SK-N-SH treated with all-trans-retinoic acid at 6 μM for 48 hours (cell line): ENCODE results near the gene GABPB2.
"Not testable (repeated sequence)": the region's sequence is repeated elsewhere in the genome, so short reads cannot be mapped to it uniquely, and the experiment has no call there.

Experiments
- ATAC-seq: fragments of 200-7000 bp; cut with Tn5 transposase; 3 replicates; pipeline ENCODE4 v1.9.1; 2020; ENCODE audit warnings: mild to moderate bottlenecking, moderate library complexity
- ARNTL ChIP-seq: fragments of 450-650 bp; formaldehyde crosslinking; IDR thresholded peaks from 2 replicates; pipeline ENCODE4 v1.5.0; 2020; ENCODE audit warnings: low read depth, mild to moderate bottlenecking, moderate library complexity, borderline replicate concordance
- BACH2 ChIP-seq: fragments of 250-450 bp; sonication (Bioruptor Pico); IDR thresholded peaks from 2 replicates; pipeline ENCODE4 v1.9.0; 2021; ENCODE audit warnings: mild to moderate bottlenecking, borderline replicate concordance
- CSDC2 ChIP-seq: fragments of 250-450 bp; sonication (Bioruptor Pico); IDR thresholded peaks from 2 replicates; pipeline ENCODE4 v1.5.0; 2020; ENCODE audit warnings: mild to moderate bottlenecking, moderate library complexity
- ESRRG ChIP-seq: fragments of 250-450 bp; sonication (Bioruptor Pico); IDR thresholded peaks from 2 replicates; pipeline ENCODE4 v1.6.1; 2021; ENCODE audit warnings: mild to moderate bottlenecking
- GLIS3 ChIP-seq: fragments of 250-450 bp; sonication (Bioruptor Pico); IDR thresholded peaks from 2 replicates; pipeline ENCODE4 v1.5.0; 2020; ENCODE audit warnings: mild to moderate bottlenecking, moderate library complexity
- OSR1 ChIP-seq: fragments of 250-450 bp; sonication (Bioruptor Pico); IDR thresholded peaks from 2 replicates; pipeline ENCODE4 v1.8.0; 2022; ENCODE audit warnings: moderate library complexity, mild to moderate bottlenecking, inconsistent platforms
- PPARA ChIP-seq: fragments of 250-450 bp; sonication (Bioruptor Pico); IDR thresholded peaks from 2 replicates; pipeline ENCODE4 v1.5.0; 2020; ENCODE audit warnings: mild to moderate bottlenecking, borderline replicate concordance
- RARB ChIP-seq: fragments of 250-450 bp; sonication (Bioruptor Pico); IDR thresholded peaks from 2 replicates; pipeline ENCODE4 v1.8.0; 2021; ENCODE audit warnings: mild to moderate bottlenecking, moderate library complexity
- SNAI2 ChIP-seq: fragments of 250-450 bp; sonication (Bioruptor Pico); IDR thresholded peaks from 2 replicates; pipeline ENCODE4 v1.5.0; 2020; ENCODE audit warnings: mild to moderate bottlenecking, moderate library complexity
- TCF4 ChIP-seq: fragments of 250-450 bp; sonication (Bioruptor Pico); IDR thresholded peaks from 2 replicates; pipeline ENCODE4 v1.8.0; 2021; ENCODE audit warnings: mild to moderate bottlenecking, moderate library complexity, borderline replicate concordance
- TOX ChIP-seq: fragments of 250-450 bp; sonication (Bioruptor Pico); IDR thresholded peaks from 2 replicates; pipeline ENCODE4 v1.8.0; 2021; ENCODE audit warnings: mild to moderate bottlenecking, moderate library complexity, borderline replicate concordance
- ZC3H10 ChIP-seq: fragments of 250-450 bp; sonication (Bioruptor Pico); IDR thresholded peaks from 2 replicates; pipeline ENCODE4 v1.5.1; 2021; ENCODE audit warnings: mild to moderate bottlenecking, moderate library complexity
- ZNF565 ChIP-seq: fragments of 450-650 bp; formaldehyde crosslinking; conservative IDR thresholded peaks from 2 replicates; pipeline ENCODE4 v1.5.0; 2020; ENCODE audit warnings: low read depth, mild to moderate bottlenecking, moderate library complexity
- ZNF70 ChIP-seq: fragments of 450-650 bp; formaldehyde crosslinking; IDR thresholded peaks from 2 replicates; pipeline ENCODE4 v1.5.0; 2020; ENCODE audit warnings: mild to moderate bottlenecking, moderate library complexity
- ZNF8 ChIP-seq: fragments of 450-650 bp; formaldehyde crosslinking; IDR thresholded peaks from 2 replicates; pipeline ENCODE4 v1.5.0; 2020; ENCODE audit warnings: mild to moderate bottlenecking, moderate library complexity
- TF ChIP-seq, protein P1 (sequence below): fragments of 250-450 bp; sonication (Bioruptor Pico); IDR thresholded peaks from 2 replicates; pipeline ENCODE4 v1.5.1; 2020; ENCODE audit warnings: low read depth, mild to moderate bottlenecking, moderate library complexity
- TF ChIP-seq, protein P2 (sequence below): fragments of 250-450 bp; sonication (Bioruptor Pico); IDR thresholded peaks from 2 replicates; pipeline ENCODE4 v1.5.0; 2020; ENCODE audit warnings: mild to moderate bottlenecking, moderate library complexity
- TF ChIP-seq, protein P3 (sequence below): fragments of 250-450 bp; sonication (Bioruptor Pico); IDR thresholded peaks from 2 replicates; pipeline ENCODE4 v1.8.0; 2021; ENCODE audit warnings: low read depth, mild to moderate bottlenecking, moderate library complexity, borderline replicate concordance
- TF ChIP-seq, protein P4 (sequence below): fragments of 250-450 bp; sonication (Bioruptor Pico); IDR thresholded peaks from 2 replicates; pipeline ENCODE4 v1.5.1; 2021; ENCODE audit warnings: mild to moderate bottlenecking, moderate library complexity
- TF ChIP-seq, protein P5 (sequence below): fragments of 250-450 bp; sonication (Bioruptor Pico); IDR thresholded peaks from 2 replicates; pipeline ENCODE4 v1.8.0; 2020; ENCODE audit warnings: mild to moderate bottlenecking, moderate library complexity, borderline replicate concordance

The GABPB2 gene

DNA sequence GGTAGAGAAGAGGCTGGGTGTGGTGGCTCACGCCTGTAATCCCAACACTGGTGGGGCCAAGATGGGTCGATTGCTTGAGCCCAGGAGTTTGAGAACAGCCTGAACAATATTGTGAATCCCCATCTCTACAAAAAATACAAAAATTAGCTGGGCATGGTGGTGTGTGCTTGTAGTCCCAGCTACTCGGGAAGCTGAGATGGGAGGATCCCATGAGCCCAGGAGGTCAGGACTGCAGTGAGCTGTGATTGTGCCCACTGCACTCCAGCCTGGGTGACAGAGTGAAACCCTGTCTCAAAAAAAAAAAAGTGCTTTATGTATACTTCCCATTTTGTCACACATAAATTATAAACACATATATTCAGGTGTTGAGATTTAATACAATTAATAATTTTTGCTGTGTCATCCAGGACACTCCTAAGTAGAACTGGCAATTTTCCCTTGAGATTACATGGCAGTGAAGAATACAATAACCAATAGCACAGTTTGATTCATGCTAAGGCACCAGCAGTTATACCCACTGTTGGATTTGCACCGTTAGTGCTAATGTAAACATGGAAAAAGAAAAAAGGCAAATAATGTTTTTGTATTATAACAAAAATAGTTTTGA lies 15.5 kb downstream of the GABPB2 start:
- ATAC-seq = no peak
- TF ChIP-seq TOX (no peak), SNAI2 (CRISPR knock-in tag) (no peak), TCF4 (CRISPR knock-in tag) (no peak), CSDC2 (CRISPR knock-in tag) (no peak), RARB (CRISPR knock-in tag) (no peak), OSR1 (CRISPR knock-in tag) (no peak), ZNF70 (CRISPR knock-in tag) (no peak), BACH2 (no peak), ZC3H10 (CRISPR knock-in tag) (no peak), PPARA (no peak), ESRRG (CRISPR knock-in tag) (no peak), GLIS3 (CRISPR knock-in tag) (no peak)
- TF ChIP-seq, protein P1, sequence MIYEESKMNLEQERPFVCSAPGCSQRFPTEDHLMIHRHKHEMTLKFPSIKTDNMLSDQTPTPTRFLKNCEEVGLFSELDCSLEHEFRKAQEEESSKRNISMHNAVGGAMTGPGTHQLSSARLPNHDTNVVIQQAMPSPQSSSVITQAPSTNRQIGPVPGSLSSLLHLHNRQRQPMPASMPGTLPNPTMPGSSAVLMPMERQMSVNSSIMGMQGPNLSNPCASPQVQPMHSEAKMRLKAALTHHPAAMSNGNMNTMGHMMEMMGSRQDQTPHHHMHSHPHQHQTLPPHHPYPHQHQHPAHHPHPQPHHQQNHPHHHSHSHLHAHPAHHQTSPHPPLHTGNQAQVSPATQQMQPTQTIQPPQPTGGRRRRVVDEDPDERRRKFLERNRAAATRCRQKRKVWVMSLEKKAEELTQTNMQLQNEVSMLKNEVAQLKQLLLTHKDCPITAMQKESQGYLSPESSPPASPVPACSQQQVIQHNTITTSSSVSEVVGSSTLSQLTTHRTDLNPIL (CRISPR knock-in tag) = no peak
- TF ChIP-seq, protein P2, sequence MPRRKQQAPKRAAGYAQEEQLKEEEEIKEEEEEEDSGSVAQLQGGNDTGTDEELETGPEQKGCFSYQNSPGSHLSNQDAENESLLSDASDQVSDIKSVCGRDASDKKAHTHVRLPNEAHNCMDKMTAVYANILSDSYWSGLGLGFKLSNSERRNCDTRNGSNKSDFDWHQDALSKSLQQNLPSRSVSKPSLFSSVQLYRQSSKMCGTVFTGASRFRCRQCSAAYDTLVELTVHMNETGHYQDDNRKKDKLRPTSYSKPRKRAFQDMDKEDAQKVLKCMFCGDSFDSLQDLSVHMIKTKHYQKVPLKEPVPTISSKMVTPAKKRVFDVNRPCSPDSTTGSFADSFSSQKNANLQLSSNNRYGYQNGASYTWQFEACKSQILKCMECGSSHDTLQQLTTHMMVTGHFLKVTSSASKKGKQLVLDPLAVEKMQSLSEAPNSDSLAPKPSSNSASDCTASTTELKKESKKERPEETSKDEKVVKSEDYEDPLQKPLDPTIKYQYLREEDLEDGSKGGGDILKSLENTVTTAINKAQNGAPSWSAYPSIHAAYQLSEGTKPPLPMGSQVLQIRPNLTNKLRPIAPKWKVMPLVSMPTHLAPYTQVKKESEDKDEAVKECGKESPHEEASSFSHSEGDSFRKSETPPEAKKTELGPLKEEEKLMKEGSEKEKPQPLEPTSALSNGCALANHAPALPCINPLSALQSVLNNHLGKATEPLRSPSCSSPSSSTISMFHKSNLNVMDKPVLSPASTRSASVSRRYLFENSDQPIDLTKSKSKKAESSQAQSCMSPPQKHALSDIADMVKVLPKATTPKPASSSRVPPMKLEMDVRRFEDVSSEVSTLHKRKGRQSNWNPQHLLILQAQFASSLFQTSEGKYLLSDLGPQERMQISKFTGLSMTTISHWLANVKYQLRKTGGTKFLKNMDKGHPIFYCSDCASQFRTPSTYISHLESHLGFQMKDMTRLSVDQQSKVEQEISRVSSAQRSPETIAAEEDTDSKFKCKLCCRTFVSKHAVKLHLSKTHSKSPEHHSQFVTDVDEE (CRISPR knock-in tag) = no peak
- TF ChIP-seq, protein P3, sequence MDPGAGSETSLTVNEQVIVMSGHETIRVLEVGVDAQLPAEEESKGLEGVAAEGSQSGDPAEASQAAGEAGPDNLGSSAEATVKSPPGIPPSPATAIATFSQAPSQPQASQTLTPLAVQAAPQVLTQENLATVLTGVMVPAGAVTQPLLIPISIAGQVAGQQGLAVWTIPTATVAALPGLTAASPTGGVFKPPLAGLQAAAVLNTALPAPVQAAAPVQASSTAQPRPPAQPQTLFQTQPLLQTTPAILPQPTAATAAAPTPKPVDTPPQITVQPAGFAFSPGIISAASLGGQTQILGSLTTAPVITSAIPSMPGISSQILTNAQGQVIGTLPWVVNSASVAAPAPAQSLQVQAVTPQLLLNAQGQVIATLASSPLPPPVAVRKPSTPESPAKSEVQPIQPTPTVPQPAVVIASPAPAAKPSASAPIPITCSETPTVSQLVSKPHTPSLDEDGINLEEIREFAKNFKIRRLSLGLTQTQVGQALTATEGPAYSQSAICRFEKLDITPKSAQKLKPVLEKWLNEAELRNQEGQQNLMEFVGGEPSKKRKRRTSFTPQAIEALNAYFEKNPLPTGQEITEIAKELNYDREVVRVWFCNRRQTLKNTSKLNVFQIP (CRISPR knock-in tag) = no peak
- TF ChIP-seq, protein P4, sequence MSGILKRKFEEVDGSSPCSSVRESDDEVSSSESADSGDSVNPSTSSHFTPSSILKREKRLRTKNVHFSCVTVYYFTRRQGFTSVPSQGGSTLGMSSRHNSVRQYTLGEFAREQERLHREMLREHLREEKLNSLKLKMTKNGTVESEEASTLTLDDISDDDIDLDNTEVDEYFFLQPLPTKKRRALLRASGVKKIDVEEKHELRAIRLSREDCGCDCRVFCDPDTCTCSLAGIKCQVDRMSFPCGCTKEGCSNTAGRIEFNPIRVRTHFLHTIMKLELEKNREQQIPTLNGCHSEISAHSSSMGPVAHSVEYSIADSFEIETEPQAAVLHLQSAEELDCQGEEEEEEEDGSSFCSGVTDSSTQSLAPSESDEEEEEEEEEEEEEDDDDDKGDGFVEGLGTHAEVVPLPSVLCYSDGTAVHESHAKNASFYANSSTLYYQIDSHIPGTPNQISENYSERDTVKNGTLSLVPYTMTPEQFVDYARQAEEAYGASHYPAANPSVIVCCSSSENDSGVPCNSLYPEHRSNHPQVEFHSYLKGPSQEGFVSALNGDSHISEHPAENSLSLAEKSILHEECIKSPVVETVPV = no peak

DNA sequence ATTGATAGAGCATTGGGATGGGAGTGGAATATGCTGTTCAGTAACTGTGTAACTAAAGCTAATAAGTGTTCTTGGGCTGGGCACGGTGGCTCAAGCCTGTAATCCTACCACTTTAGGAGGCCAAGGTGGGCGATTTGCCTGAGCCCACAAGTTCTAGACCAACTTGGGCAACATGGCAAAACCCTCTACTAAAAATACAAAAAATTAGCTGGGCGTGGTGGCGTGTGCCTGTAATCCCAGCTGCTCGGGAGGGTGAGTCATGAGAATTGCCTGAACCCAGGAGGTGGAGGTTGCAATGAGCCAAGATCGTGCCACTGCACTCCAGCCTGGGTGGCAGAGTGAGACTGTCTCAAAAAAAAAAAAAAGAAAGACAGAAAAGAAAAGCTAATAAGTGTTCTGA lies 26.9 kb downstream of the GABPB2 start:
- ATAC-seq = not testable (repeated sequence)

DNA sequence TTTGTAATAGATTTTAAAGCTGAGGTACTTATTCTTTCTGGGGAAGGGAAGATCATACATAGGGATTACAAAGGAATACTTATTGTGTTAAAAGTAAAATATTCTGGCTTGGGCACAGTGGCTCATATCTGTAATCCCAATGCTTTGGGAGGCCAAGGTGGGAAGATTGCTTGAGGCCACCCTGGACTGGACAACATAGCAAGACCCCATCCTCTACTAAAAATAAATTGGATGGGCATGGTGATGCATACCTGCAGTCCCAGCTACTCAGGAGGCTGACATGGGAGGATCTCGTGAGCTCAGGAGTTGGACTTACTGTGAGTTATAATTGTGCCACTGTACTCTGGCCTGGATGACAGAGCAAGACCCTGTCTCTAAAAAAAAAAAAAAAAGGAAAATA lies 27.6 kb downstream of the GABPB2 start:
- TF ChIP-seq OSR1 (CRISPR knock-in tag) = no peak
- no peak for TF ChIP-seq ZNF565 (CRISPR knock-in tag)
- TF ChIP-seq TOX = no peak
- TF ChIP-seq, protein P5, sequence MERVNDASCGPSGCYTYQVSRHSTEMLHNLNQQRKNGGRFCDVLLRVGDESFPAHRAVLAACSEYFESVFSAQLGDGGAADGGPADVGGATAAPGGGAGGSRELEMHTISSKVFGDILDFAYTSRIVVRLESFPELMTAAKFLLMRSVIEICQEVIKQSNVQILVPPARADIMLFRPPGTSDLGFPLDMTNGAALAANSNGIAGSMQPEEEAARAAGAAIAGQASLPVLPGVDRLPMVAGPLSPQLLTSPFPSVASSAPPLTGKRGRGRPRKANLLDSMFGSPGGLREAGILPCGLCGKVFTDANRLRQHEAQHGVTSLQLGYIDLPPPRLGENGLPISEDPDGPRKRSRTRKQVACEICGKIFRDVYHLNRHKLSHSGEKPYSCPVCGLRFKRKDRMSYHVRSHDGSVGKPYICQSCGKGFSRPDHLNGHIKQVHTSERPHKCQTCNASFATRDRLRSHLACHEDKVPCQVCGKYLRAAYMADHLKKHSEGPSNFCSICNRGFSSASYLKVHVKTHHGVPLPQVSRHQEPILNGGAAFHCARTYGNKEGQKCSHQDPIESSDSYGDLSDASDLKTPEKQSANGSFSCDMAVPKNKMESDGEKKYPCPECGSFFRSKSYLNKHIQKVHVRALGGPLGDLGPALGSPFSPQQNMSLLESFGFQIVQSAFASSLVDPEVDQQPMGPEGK (CRISPR knock-in tag) = no peak
- TF ChIP-seq CSDC2 (CRISPR knock-in tag) = no peak
- TF ChIP-seq, protein P4 = no peak
- TF ChIP-seq ESRRG (CRISPR knock-in tag) = no peak
- TF ChIP-seq ARNTL (CRISPR knock-in tag) = no peak
- no peak for TF ChIP-seq ZC3H10 (CRISPR knock-in tag)
- no peak for TF ChIP-seq ZNF8 (CRISPR knock-in tag)
- TF ChIP-seq, protein P1 (CRISPR knock-in tag) = no peak
- no peak for TF ChIP-seq TCF4 (CRISPR knock-in tag)
- ATAC-seq = no peak
